ENCODE data around the gene SAP30L.

Gene SAP30L

DNA sequence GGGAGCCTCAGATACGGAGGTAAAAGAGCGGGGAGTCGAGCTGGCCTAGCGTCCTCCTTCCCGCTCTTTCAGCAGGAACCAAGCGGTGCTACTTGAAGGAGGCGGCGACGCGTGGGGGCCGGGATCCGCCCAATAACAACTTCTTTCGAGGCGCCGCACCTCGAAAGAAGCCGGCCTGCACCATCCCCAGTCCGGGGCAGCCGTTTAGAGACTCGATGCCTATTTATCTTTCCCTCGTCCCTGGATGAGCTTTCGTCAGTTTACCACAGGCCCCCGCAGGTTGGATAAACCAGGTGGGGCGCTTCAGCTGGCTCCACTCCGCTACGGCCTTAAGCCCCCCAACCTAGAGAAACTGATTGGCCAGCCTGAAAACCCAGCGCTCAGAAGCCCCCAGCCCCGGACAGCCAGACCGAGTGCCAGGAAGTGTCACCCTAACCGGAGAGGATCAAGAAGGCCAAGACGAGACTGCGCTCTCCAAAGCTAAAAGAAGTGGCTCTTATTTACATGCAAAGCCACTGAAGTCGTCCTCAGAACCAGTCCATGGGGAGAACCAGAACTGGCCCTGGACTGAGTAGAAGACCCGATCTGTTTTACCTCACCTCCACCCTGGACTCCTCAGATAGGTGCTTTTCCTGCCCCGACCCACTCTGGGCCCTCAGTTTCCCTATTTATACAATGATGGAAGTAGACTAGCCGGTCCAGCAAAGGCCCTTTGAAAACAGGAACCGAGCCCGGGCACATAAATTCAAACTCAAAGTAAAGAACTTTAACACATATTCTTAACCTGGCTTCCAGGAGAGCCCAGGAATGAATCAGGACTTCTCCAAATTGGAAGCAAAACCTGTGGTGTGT lies 30.8 kb downstream of the SAP30L start:
- no peak overlapping the region for H3K4me3 ChIP-seq (ENCODE audit: low read length)
- no peak for DNase-seq (ENCODE audit: low read depth, low spot score)

DNA sequence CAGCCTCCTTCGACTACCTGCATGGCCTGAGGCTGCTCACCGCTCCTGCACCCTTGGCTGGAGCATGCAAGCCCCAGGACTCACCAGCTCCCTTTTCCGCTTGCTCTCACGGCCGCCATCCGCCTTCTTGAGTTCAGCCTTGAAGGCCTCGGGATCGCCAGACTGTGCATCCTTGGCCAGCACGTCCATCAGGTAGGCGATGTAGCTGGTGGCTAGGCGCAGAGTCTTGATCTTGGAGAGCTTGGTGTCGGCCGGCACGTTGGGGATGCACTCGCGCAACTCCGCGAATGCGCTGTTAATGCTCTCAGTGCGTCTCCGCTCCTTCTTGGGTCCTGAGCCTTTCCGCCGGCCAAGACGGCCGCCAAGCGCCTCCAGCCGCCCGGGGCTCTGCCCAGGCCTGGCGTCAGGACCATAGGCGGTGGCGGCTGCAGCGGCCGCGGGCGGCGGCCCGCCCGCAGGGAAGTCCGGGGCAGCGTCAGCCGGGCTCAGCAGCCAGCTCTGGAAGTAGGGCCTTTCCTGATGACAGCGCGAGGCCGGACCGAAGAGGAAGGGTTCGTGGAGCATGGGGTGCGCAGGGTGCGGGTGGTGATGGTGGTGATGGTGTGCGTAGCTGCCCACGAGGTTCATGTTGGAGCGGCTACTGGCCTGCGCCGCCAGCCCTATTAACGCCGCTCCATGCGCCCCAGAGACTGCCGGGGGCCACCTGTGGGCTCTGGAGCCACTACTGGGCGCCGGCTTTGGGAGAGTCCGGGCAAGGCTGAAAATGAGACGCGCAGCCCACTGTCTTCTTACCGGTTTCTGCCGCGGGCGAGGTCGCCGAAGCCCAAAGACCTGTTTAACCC lies 31.8 kb downstream of the SAP30L start:
- DNase-seq (ENCODE audit: low read depth, low spot score) = no peak
- H3K4me3 ChIP-seq (ENCODE audit: low read length) = no peak overlapping the region

DNA sequence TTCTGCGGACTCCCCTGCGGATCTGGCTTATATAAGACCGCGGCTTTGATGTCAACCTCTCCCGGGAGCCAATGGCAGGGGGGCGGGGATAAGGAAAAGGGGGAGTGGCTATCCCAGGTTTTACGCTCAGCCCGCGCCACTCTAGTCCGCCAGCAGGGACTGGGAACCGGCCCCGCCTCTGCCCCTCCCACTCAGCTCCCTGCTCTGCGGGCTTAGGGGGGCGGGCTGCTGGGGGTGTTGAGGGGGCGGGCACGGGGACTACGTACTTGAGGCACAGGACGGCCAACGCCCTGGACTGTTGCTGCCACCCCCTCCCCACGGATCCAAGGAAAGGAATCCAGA lies 32.4 kb downstream of the SAP30L start, which contains the start of gene HAND1:
HAND1 (minus strand) TSS at position 4 of the 342 bp plus-strand sequence. CDS start 219 bp downstream, outside the sequence.
- no peak for DNase-seq (ENCODE audit: low read depth, low spot score)
- H3K4me3 ChIP-seq (ENCODE audit: low read length) = no peak within 1 kb of the TSS

DNA sequence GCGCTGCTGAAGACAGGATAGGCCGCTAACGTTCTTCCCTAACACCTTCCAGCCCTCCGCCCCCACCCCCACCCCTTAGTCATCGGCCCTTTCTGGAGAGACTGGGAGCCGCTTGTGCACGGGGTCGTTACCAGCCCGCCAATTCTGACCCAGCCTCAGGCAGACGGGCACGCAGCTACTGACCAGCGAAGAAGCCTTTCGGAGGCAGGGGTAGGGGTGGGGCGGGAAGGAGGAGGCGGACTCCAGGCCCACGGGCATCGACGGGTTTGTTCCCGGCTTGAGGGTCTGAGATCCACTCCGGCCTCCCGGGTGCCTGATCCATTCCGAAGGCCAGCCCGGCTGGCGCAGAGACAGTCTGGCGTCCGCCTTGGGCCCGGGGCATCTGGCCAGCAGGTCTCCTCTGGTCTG lies 33.0 kb downstream of the SAP30L start:
- no peak overlapping the region for H3K4me3 ChIP-seq (ENCODE audit: low read length)

DNA sequence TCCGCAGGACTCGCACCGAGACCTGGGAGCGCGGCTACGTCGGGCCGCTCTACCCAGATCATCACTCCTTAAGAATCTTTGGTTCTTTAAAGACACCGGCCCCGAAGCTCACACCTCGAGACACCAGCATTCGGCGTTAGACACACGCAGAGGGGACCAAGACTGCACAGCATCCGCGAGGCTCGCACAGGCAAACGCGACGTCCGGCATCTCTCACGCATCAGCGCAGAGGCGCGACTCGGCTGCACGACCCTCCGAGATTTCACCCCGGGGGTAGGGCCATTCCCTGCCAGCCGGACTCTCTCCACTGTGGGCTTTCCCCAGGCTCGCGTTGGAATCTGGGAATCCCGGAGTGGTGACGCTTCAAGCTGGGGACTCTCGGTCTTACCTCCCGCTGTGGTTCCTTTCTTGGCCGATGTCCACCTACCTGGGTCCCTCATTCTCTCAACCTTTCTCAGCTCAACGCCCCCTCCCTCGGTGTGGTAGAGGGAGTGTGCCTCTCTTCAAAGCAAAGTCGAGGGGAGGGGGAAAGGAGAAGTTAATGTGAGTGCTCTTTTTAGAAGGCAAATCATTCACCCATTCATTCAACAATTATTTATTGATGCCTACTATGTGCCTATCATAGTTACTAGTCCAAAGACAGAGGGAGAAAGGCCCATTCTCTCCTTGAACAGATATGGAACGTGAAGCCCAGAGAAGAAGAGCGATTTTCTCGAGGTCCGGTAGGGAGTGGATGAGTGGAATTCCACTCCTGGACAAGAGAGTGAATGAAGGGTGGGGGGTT lies 33.6 kb downstream of the SAP30L start:
- H3K4me3 ChIP-seq (ENCODE audit: low read length) = no peak overlapping the region
- DNase-seq (ENCODE audit: low read depth, low spot score) = no peak

More for the DNA sequence above, 33.0 kb downstream of the SAP30L start:
- DNase-seq (ENCODE audit: low read depth, low spot score) = no peak

DNA sequence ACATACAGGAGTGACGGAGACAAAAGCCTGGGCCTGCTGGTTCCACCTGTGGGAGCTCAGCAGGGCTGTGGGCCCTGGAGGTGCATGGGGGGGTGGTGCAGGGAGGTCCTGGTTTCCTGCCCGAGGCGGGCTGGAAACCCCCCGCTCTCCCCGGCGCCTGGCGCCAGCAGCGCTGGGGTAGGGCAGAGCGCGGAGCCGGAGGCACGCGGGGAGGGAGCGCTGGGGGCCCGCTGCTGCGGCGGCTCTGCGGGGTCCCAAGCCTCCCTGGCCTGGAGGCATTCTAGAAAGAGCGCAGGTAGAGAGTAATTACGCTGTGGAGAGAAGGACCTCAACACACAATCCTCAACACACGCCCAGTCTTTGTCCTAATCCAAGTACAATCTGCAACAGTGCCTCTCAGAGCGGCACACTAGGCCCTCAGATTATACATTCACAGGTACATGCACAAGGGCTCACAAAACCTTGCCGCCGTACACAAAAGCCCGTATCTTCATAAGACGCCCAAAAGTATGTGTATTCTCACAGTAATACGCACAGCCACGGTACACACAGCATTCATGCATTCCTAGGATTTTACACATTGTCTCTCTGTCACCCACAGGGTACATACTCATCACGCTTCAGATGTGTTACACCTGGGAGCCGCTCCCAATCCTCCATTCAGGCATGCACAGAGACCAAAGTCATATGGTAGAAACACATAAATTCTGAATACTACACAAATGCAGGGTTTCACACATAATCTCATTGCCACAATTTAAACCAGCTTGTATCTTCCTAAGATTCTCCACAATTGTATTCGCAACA lies 34.4 kb downstream of the SAP30L start:
- no peak for DNase-seq (ENCODE audit: low read depth, low spot score)
- no peak overlapping the region for H3K4me3 ChIP-seq (ENCODE audit: low read length)

DNA sequence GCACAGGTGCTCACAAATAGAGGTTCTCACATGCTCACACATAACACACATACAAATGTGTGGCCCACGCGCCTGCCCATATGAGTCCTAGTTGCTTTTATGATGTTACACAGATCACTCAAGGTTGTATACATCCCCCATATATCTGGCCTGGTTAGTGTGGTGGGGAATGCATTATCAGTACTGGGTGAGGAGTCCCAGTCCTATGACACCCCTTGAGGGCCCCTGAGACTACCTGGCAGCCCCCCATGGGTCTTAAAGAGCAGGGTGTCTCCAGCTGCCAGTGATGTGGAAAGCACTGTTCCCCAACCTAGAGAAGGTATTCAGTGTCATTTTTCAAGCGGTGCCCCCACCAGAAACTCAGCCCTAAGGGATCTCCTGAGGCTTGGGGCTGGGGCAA lies 35.0 kb downstream of the SAP30L start:
- DNase-seq (ENCODE audit: low read depth, low spot score) = no peak
- no peak overlapping the region for H3K4me3 ChIP-seq (ENCODE audit: low read length)

DNA sequence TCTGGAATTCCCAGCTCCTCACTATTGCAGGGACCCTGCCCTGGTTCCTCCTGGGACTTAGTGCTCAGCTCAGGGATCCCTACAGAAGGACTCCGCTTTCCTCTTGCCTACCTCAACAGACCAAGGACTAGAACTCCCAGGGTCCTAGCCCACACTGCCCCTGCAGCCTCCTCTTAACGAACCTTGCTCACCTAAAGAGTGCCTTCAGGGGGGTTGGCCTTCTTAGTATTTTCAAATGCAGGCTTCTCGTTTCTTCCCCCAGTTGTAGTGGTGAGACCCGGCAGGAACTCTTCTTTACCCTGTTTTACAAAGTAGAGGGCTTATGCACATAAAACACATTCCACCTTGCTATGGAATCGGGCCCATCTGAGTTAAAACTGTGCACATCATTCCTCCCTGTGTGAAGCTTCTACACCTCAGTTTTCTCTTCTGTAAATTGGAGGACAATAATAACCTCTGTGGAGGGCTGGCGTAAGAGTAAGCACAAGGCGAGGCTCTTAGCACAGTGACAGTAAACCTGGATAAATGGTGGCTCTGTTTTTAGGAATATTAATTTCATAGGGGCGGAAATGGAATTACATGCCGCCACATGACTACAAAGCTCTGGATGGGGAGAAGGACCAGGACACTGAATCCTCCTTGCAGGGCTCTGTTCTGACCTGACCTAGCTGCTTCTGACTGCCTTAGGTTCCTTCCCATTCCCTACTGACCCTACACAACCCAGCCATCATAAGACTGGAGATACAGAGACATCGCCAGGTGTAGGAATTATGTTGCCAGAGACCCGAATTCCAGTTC lies 36.0 kb downstream of the SAP30L start:
- no peak overlapping the region for H3K4me3 ChIP-seq (ENCODE audit: low read length)
- DNase-seq (ENCODE audit: low read depth, low spot score) = no peak

DNA sequence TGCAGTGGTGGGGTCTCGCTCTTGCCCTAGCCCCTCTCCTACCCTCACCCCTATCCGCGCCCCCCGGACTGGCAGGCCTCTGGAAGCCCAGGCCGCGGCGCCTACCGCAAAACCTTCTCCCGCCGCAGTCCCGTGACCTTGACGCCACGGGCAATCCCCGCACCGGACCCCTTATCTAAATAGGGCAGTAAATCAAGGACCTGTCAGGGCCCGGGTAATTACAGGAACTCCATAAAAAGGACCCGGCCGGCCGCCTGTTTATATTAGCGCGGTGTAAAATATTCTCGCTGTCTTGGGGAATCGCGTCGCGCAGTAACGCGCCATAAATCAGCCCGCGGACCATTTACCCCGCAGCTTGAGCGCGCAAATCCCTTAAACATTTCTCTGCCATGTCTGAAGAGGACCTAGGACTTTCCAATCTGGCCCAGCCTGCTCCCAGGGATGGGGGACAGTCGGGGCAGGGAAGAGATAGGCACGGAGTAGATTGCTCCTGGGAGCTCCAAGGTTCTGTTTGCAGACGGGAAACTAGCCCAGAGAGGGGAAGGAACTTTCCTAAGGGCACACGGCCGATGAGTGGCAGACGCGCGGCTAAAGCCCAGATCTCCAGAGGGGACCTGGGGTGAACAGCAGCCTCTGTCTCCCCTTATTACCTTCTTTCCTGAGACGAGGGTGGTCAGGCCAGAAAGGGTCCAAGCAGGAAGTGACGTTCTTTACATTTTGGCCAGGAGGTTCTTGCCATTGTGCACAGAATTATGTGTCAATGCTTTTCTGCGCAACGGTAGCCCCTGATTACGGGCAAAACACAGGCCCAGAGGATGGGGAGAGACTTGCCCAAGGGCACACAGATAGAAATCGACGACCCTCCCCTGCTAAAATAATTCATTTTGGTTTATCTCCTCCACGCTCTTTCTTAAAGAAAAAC lies 37.0 kb downstream of the SAP30L start:
- no peak overlapping the region for H3K4me3 ChIP-seq (ENCODE audit: low read length)
- DNase-seq (ENCODE audit: low read depth, low spot score) = no peak

DNA sequence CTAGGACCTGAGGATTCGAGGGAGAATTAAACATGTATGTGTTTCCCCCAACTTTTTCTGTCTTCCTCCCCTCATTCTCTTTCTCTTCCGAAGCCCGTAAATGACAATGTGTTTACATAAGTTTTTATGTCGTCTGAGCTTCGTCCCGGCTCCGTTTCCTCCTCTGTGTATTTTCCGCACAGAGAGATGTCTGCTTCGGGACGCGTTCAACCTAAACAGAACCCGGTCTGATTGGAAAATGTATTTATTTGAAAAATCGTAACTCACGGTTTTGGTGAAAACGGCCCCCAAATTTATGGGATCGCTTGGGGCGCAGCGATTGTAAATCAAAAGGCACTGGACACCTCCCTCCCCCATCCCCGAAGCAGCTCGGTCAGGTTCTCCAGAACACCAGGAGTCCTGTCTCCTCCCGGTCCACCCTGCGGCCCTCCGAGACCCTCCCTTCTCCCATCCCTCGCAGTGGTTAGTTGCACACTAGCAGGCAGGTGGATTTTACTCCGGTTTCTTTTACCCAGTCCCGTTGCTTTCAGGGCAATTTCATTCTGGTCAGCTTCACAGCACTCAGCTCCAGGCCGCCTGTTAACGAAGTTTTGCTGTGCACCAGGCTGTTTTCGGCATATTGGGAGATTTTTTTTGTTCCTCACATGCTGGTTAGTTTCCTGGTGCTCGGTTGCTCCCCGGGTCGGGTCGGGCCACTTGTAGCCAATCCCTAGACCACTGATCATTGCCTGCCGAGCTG lies 38.0 kb downstream of the SAP30L start:
- no peak overlapping the region for H3K4me3 ChIP-seq (ENCODE audit: low read length)
- no peak for DNase-seq (ENCODE audit: low read depth, low spot score)

DNA sequence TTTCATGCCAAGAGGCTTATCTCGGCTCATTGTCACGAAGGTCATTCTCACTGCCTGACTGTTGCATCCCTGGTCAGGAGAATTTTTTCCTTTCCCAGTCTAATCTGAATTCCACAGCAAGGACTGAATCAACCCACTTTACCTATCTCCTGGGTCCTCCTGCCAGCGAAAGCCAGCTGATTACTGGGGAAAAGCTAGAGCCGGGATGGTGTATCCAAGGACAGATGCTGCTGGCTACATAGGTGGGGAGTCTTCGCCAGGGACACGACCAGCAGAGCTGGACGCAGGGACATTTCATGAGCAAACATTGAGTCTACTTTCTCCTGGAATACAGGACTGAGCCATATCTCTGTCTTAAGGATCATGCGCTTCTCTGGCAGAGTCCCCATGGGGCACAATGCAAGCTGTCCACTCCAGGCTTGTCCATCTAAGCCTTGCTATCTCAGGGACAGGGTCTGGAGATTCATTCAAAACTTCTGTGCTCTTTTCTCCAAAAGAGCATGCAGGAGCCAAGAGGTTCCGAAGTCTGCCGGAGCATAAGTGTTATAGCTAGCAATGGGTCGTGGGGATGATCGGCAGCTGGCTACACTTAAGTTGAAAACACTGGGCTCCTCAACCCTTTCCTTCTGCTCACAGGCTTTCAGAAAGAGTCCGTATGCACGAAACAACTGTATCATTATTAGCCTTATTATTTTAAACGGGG lies 38.7 kb downstream of the SAP30L start:
- no peak for DNase-seq (ENCODE audit: low read depth, low spot score)
- no peak overlapping the region for H3K4me3 ChIP-seq (ENCODE audit: low read length)

DNA sequence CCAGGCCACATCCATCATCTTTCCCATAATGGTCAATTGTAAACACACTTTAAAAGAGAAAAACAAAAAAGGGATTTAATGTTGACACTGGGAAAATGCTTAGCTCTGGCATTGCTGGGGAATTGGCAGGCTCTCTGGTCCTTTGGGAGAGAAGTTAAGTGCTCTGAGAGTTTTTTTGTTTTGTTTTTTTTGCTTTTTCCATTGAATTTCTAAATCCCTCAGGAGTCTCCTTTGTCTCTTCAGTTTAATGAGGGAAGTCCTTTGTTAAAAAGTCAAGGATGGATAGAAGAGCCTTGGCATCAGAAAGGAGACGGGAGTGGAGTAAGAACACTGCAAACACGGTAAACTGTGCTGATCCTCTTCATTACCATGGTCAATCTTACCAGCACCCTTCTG lies 39.3 kb downstream of the SAP30L start:
- no peak overlapping the region for H3K4me3 ChIP-seq (ENCODE audit: low read length)
- DNase-seq (ENCODE audit: low read depth, low spot score) = no peak

DNA sequence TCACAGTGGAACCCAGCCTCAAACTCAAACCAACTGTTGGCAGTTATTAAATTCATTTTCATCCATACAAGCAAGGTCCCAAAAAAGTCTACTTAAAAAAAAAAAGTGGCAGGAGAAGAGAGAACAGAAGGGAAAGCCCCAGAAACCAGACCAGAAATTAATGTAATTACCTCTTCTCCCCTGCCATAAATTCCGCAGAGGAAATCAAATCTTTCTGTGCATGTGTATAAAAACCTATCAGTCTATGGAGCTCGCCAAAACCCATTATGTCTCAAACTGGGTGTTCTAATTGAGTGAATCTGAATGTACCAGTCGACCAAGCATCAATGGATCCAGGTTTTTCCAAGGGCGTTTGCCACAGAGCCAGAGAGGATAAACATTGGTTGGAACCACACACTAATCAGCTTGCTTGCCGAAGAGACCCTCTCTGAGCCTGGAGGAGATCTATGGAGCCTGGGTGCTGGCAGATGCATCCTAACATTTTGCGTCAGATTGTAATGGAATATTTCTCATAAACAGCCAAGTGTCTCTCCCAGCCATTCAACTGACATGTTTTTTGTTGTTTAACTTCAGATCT lies 40.1 kb downstream of the SAP30L start:
- no peak for DNase-seq (ENCODE audit: low read depth, low spot score)
- H3K4me3 ChIP-seq (ENCODE audit: low read length) = no peak overlapping the region

DNA sequence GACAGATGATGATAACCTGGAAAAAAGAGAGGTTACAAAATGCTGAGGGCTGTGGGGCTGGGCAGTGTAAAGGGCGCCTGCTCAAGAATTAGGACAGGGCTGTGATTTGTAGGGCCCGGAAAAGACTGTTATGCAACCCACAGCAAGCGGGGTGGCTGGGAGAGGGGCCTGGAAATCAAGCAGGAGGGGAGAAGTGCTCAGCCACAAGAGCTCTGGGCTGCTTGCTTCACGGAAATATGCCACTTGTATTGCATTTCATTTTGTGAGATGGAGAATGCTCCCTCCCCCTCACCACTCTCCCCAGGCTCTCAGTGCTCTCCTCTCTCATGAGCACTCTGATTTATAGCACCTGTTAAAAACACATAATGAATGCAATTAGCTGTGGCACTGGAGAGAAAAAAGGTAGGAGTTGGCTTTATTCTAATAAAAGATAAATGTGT lies 40.6 kb downstream of the SAP30L start:
- DNase-seq (ENCODE audit: low read depth, low spot score) = no peak
- no peak overlapping the region for H3K4me3 ChIP-seq (ENCODE audit: low read length)

DNA sequence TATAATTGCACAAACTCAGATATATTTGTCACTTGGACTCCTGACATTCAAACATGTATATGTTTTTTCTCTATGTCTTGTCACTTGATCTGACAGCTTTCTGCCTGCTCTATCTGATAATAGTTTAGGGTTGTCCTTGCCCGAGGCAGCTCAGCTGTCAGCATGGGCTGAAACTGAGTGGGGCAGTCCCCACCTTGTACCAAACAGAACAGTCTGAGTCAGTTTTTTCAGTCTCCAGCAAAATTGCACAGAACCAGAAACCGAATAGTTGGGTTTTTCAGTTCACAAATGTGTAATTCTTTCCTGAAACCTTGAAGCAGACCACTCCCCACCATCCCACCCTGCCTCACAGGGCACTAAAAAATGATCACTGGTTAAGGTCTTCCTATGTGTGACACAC lies 41.7 kb downstream of the SAP30L start:
- no peak overlapping the region for H3K4me3 ChIP-seq (ENCODE audit: low read length)
- no peak for DNase-seq (ENCODE audit: low read depth, low spot score)

All from Jurkat, Clone E6-1 (cell line).